Lower leg skin (tissue), 4 donors: Measurements from ENCODE around the gene PSPC1. TPM values are rescaled to one million over a fixed set of nuclear protein-coding genes. Genes with fewer than 3 reads are reported as not detected.

Experiments
- DNase-seq, 2 donors: peaks; one replicate each; pipeline ENCODE4 v3.0.0-alpha.2; 2019; ENCODE audit warnings: low spot score in 2 of 2
- H3K4me3 ChIP-seq: fragments of 200-600 bp; sonication (generic); 2 replicates; pipeline ENCODE4 v1.5.1; 2017; ENCODE audit warnings: mild to moderate bottlenecking, low read depth; ENCODE audit not compliant: poor library complexity, severe bottlenecking
- POLR2A ChIP-seq, 2 donors: fragments of 450-650 bp; IDR thresholded peaks; one replicate each; pipeline ENCODE4 v1.6.1; 2016 to 2017; ENCODE audit warnings: antibody characterized with exemption in 2 of 2, mild to moderate bottlenecking in 1 of 2, moderate library complexity in 1 of 2
- WGBS, 2 donors: methylation state at CpG; one replicate each; pipeline ENCODE4 v1.1.5; 2018; 5-methylcytosine and 5-hydroxymethylcytosine counted together
- intact Hi-C: fragments of 100-400 bp; cut with DNase I; formaldehyde crosslinking; loops from one replicate; pipeline ENCODE4 v1.15.0; 2023; ENCODE audit warnings: low total_unique reads
- total RNA-seq, 4 donors: library from RNA; depleted of rRNA; stranded (reverse); fragments of >200 nt; gene quantifications; one replicate each; pipeline ENCODE4 v1.1.0, GENCODE V29; 2016
- TF ChIP-seq, protein P1 (sequence below), 3 donors: fragments of 450-650 bp; IDR thresholded peaks; one replicate each; pipeline ENCODE4 v1.5.1; 2016; ENCODE audit warnings: antibody characterized with exemption in 3 of 3, mild to moderate bottlenecking in 3 of 3, moderate library complexity in 2 of 3

The PSPC1 gene
- total RNA-seq, 4 donors from 2014 or later, result 35.7 to 49.0 (median 47.4) TPM

DNA sequence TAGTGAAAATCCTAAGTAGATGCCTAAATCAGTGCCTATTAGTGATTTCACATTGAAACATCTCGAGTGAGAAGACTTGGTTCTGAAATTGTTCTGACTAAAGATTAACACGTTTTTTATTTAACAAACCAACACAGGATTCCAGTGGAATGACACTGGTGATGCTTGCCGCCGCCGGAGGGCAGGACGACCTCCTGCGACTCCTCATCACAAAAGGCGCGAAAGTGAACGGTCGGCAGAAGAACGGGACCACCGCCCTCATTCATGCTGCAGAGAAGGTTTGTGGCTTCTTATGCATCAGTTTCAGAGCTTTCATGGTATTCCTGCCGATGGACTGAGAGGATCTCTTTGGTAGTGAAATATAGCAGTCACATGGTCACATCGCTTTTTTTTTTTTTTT, 121.2 kb downstream of the PSPC1 start:
- intact Hi-C loops, result no loop called here
- 89 to 90% methylated on average over 15 of the region's 15 CpGs for WGBS, 2 donors
- no peak overlapping the region for H3K4me3 ChIP-seq
- no peak for DNase-seq
- TF ChIP-seq, protein P1, sequence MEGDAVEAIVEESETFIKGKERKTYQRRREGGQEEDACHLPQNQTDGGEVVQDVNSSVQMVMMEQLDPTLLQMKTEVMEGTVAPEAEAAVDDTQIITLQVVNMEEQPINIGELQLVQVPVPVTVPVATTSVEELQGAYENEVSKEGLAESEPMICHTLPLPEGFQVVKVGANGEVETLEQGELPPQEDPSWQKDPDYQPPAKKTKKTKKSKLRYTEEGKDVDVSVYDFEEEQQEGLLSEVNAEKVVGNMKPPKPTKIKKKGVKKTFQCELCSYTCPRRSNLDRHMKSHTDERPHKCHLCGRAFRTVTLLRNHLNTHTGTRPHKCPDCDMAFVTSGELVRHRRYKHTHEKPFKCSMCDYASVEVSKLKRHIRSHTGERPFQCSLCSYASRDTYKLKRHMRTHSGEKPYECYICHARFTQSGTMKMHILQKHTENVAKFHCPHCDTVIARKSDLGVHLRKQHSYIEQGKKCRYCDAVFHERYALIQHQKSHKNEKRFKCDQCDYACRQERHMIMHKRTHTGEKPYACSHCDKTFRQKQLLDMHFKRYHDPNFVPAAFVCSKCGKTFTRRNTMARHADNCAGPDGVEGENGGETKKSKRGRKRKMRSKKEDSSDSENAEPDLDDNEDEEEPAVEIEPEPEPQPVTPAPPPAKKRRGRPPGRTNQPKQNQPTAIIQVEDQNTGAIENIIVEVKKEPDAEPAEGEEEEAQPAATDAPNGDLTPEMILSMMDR (IDR thresholded peaks at IDR 0.05), result no peak
- no peak for TF ChIP-seq POLR2A (IDR thresholded peaks at IDR 0.05)

DNA sequence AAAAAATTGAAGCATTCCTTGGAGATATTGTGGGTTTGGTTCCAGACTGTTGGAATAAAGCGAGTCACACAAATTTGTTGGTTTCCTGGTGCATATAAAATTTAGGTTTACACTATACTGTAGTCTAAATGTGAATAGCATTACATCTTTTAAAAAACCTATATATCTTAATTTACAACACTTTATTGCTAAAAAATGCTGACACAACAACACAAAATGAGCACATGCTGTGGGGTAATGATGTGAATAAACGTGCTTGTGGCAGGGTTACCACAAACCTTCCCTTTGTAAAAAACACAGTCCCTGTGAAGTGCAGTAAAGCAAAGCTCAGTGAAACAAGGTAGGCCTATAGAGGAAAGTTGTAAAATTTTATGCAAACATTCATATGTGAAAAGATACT, 121.6 kb downstream of the PSPC1 start:
- no peak overlapping the region for H3K4me3 ChIP-seq
- WGBS, 2 donors, result 87% methylated on average over 2 of the region's 2 CpGs
- no peak for TF ChIP-seq POLR2A (IDR thresholded peaks at IDR 0.05)
- TF ChIP-seq, protein P1 (IDR thresholded peaks at IDR 0.05), result no peak
- DNase-seq, result no peak
- intact Hi-C loops, result no loop called here

DNA sequence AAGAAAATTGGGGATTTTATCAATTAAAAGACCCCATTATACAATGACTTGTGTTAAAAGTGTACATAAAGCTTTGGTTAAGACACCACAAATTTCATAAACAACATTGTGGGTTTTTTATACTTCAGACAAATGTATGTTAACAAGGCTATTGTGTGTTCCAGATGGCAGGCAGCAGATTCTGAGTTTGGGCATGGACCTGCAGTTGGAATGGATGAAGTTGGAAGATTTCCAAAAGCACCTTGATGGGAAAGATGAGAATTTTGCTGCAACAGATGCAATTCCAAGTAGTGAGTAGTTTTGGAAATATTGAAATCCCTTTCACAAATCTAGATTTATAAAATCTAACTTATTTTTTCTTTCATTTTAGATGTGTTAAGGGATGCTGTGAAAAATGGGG, 123.9 kb downstream of the PSPC1 start:
- no peak overlapping the region for H3K4me3 ChIP-seq
- intact Hi-C loops, result no loop called here
- TF ChIP-seq POLR2A (IDR thresholded peaks at IDR 0.05), result no peak
- TF ChIP-seq, protein P1 (IDR thresholded peaks at IDR 0.05), result no peak
- no peak for DNase-seq

DNA sequence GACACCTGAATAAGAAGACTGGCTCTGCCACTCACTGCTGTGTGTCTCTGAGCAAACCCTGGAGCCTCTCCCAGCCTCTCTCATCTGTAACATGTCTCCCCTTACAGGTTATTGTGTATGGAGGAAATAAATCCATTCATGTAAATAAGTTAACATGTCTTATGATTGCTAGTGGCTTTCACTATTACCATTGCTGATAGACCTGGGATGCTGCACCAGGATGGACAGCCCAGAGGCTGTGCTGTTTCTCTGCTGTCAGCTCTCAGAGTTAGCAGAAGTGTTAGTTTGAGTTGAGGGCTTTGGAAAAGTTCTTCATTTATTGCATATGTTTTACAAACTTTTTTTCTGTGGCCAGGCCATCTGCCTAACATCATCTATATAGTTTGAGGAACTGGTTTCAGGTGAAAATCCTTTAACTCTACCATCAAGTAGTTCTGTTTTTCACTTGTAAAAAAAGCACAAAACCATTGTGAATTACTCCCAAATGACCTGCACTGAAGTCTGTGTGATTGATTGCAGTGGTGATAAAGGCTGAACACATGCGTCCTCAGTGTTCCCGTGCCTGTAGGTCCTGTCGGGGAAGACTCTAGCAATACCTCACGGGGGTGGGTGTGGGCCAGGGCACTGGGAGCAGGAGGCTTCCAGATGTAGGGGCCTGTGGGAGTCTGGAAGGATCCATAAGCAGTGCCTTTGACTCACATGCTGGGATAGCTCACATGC, 124.7 kb downstream of the PSPC1 start:
- no peak for DNase-seq
- intact Hi-C loops, result no loop called here
- 43 to 46% methylated on average over 4 of the region's 4 CpGs for WGBS, 2 donors
- TF ChIP-seq POLR2A (IDR thresholded peaks at IDR 0.05), result no peak
- TF ChIP-seq, protein P1 (IDR thresholded peaks at IDR 0.05), result no peak
- H3K4me3 ChIP-seq, result no peak overlapping the region

Other genes starting within 250 kb of the PSPC1 start
- gene TPTE2, start 221.4 kb downstream of the PSPC1 start, total RNA-seq, result not detected
- gene MPHOSPH8, start 149.3 kb downstream of the PSPC1 start, total RNA-seq, result 10 to 100 TPM; 18.6 to 30.1 (median 25.6) TPM
- gene ZMYM5, start 80.7 kb upstream of the PSPC1 start, total RNA-seq, result 10 to 100 TPM; 14.1 to 20.0 (median 18.0) TPM
- gene ZMYM2, start 175.8 kb upstream of the PSPC1 start, total RNA-seq, result 10 to 100 TPM; 37.5 to 58.2 (median 49.5) TPM